AG04450 (cell line): ENCODE measurements around the gene ZNF267. TPM values are rescaled to one million over a fixed set of nuclear protein-coding genes. Genes with fewer than 3 reads are reported as not detected.
"Not testable (repeated sequence)": the region's sequence is repeated elsewhere in the genome, so short reads cannot be mapped to it uniquely, and the experiment has no call there.

Source experiments
- CTCF ChIA-PET: fragments of 300-600, 350-600 bp; formaldehyde crosslinking; extraction: SDS; loops from one replicate; lab custom pipeline; 2022; ENCODE audit warnings: antibody characterized with exemption, inconsistent platforms; lab: Charles Lee
- POLR2A ChIA-PET: fragments of 350-600 bp; formaldehyde crosslinking; extraction: SDS; loops from one replicate; lab custom pipeline; 2021; ENCODE audit warnings: antibody characterized with exemption, inconsistent platforms; lab: Yijun Ruan, JAX
- DNase-seq: peaks from one replicate; pipeline ENCODE4 v3.0.0-alpha.2; 2011; ENCODE audit warnings: low read depth, low spot score
- H3K27ac ChIP-seq: one replicate; pipeline ENCODE4 v1.5.1; 2012; ENCODE audit warnings: low read depth, low read length, control low read depth
- H3K27me3 ChIP-seq: one replicate; pipeline ENCODE4 v1.6.0; 2012; ENCODE audit warnings: low read length; ENCODE audit not compliant: control insufficient read depth, insufficient read depth
- H3K4me3 ChIP-seq: 2 replicates; pipeline ENCODE4 v1.5.1; 2011; ENCODE audit warnings: mild to moderate bottlenecking, low read depth, low read length, control low read depth
- H3K9me3 ChIP-seq: 2 replicates; pipeline ENCODE4 v1.5.1; 2012; ENCODE audit warnings: low read length; ENCODE audit not compliant: control insufficient read depth, insufficient read depth
- CTCF ChIP-seq: IDR thresholded peaks from 2 replicates; pipeline ENCODE4 v1.5.1; 2011; ENCODE audit warnings: low read depth, low read length, control low read depth, inconsistent platforms
- polyA plus RNA-seq: library from polyadenylated mRNA; depleted of rRNA; stranded (reverse); fragments of >200 nt; gene quantifications from 2 replicates; pipeline ENCODE4 v1.2.3, GENCODE V29; 2011
- small RNA-seq: library from RNA; depleted of rRNA; stranded (forward); fragments of <200 nt; gene quantifications from one replicate; pipeline ENCODE3, GENCODE V24; 2012; ENCODE audit warnings: low read depth; ENCODE audit not compliant: insufficient read length

Gene ZNF267
- polyA plus RNA-seq, 1 experiment, result 6.8 TPM

- Histone ChIP-seq H3K9me3 (peaks cover 25% of the 10 kb centered on the region), H3K4me3 (no peak overlapping the region), H3K27me3 (no peaks in the 10 kb centered on the region), H3K27ac (no peak overlapping the region)
- ChIA-PET CTCF (no interaction called here), POLR2A (no interaction called here)
- DNase-seq, result no peak
- no peak for TF ChIP-seq CTCF
These were observed 42.5 kb downstream of the ZNF267 start for GRCh38 chr16:31916056-31916488.

- Histone ChIP-seq H3K9me3 (peaks cover 14% of the 10 kb centered on the region), H3K27ac (no peak overlapping the region), H3K27me3 (no peaks in the 10 kb centered on the region), H3K4me3 (no peak overlapping the region)
- DNase-seq, result no peak
- POLR2A ChIA-PET, result no interaction called here
- TF ChIP-seq CTCF, result no peak
- CTCF ChIA-PET, result no interaction called here
These were observed 46.8 kb downstream of the ZNF267 start for GRCh38 chr16:31920373-31920772.

GRCh38 chr16:31951806-31952205, 78.2 kb downstream of the ZNF267 start:
- POLR2A ChIA-PET, DNase-seq, H3K27ac ChIP-seq, H3K27me3 ChIP-seq, H3K9me3 ChIP-seq, H3K4me3 ChIP-seq, CTCF ChIA-PET: not testable (repeated sequence)

- H3K27me3 ChIP-seq, H3K4me3 ChIP-seq, DNase-seq, CTCF ChIA-PET, POLR2A ChIA-PET, H3K9me3 ChIP-seq, H3K27ac ChIP-seq: not testable (repeated sequence)
These were observed 78.6 kb downstream of the ZNF267 start for GRCh38 chr16:31952206-31952605.

GRCh38 chr16:31956221-31956620, 82.6 kb downstream of the ZNF267 start:
- CTCF ChIA-PET, result not testable (repeated sequence)

GRCh38 chr16:31960186-31960910, 86.7 kb downstream of the ZNF267 start:
- H3K27ac ChIP-seq, H3K4me3 ChIP-seq, H3K9me3 ChIP-seq, DNase-seq, H3K27me3 ChIP-seq, POLR2A ChIA-PET: not testable (repeated sequence)
- CTCF ChIA-PET, result interaction anchor here (0.7 kb wide), 1 partner anchor 607 kb away, joined by 3 read pairs; no protein-coding TSS in a partner anchor

More at GRCh38 chr16:31956221-31956620, 82.6 kb downstream of the ZNF267 start:
- DNase-seq, H3K4me3 ChIP-seq, POLR2A ChIA-PET, H3K27me3 ChIP-seq, H3K27ac ChIP-seq, H3K9me3 ChIP-seq: not testable (repeated sequence)

Small RNAs within 50 kb of the gene (small RNA-seq; reads per million reads assigned to genes)
- gene AC034105.2 (not detected), gene AC034105.4 (not detected)
